Muscle layer of duodenum (tissue), 2 donors: ENCODE data around the gene SNX8.
A peak's percentile ranks its signal among the peaks of the same experiment; 100 is the strongest.
"Not testable (repeated sequence)": the region's sequence is repeated elsewhere in the genome, so short reads cannot be mapped to it uniquely, and the experiment has no call there.

ENCODE experiments used
- H3K27ac ChIP-seq: one replicate; pipeline ENCODE4 v1.7.0; 2013; ENCODE audit warnings: mild to moderate bottlenecking, low read length
- H3K27me3 ChIP-seq: one replicate; pipeline ENCODE4 v1.7.0; 2013; ENCODE audit warnings: low read depth, mild to moderate bottlenecking, control low read depth, low read length
- H3K36me3 ChIP-seq, 2 donors: one replicate each; pipeline ENCODE4 v1.7.0; 2013; ENCODE audit warnings: low read length in 2 of 2, control low read depth in 1 of 2, mild to moderate bottlenecking in 1 of 2; ENCODE audit not compliant: insufficient read depth in 2 of 2, control insufficient read depth in 1 of 2
- H3K4me1 ChIP-seq, 2 donors: one replicate each; pipeline ENCODE4 v1.7.0; 2013; ENCODE audit warnings: low read length in 2 of 2, mild to moderate bottlenecking in 2 of 2, control low read depth in 1 of 2, moderate library complexity in 1 of 2; ENCODE audit not compliant: insufficient read depth in 2 of 2, control insufficient read depth in 1 of 2
- H3K4me3 ChIP-seq, 2 donors: one replicate each; pipeline ENCODE4 v1.7.0; 2013; ENCODE audit warnings: low read length in 2 of 2, low read depth in 1 of 2, mild to moderate bottlenecking in 1 of 2
- H3K9me3 ChIP-seq, 2 donors: one replicate each; pipeline ENCODE4 v1.7.0; 2013; ENCODE audit warnings: low read length in 2 of 2, control low read depth in 1 of 2, mild to moderate bottlenecking in 1 of 2; ENCODE audit not compliant: control insufficient read depth in 1 of 2
- donor health status: healthy.

SNX8 gene

DNA sequence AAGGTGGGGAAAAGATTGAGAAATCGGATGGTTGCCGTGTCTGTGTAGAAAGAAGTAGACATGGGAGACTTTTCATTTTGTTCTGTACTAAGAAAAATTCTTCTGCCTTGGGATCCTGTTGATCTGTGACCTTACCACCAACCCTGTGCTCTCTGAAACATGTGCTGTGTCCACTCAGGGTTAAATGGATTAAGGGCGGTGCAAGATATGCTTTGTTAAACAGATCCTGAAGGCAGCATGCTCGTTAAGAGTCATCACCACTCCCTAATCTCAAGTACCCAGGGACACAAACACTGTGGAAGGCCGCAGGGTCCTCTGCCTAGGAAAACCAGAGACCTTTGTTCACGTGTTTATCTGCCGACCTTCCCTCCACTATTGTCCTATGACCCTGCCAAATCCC, 10.7 kb downstream of the SNX8 start:
- not testable (repeated sequence) for H3K4me3 ChIP-seq, H3K27me3 ChIP-seq, H3K4me1 ChIP-seq, H3K27ac ChIP-seq, H3K36me3 ChIP-seq, H3K9me3 ChIP-seq

DNA sequence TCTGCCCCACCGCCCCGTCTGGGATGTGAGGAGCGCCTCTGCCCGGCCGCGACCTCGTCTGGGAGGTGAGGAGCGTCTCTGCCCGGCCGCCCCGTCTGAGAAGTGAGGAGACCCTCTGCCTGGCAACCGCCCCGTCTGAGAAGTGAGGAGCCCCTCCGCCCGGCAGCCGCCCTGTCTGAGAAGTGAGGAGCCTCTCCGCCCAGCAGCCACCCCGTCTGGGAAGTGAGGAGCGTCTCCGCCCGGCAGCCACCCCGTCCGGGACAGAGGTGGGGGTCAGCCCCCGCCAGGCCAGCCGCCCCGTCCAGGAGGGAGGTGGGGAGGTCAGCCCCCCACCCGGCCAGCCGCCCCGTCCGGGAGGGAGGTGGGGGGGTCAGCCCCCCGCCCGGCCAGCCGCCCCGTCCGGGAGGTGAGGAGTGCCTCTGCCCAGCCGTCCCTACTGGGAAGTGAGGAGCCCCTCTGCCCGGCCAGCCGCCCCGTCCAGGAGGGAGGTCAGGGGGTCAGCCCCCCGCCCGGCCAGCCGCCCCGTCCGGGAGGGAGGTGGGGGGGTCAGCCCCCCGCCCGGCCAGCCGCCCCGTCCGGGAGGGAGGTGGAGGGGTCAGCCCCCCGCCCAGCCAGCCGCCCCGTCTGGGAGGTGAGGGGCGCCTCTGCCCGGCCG, 11.4 kb downstream of the SNX8 start:
- not testable (repeated sequence) for H3K9me3 ChIP-seq, H3K27ac ChIP-seq, H3K27me3 ChIP-seq, H3K4me3 ChIP-seq, H3K4me1 ChIP-seq, H3K36me3 ChIP-seq

DNA sequence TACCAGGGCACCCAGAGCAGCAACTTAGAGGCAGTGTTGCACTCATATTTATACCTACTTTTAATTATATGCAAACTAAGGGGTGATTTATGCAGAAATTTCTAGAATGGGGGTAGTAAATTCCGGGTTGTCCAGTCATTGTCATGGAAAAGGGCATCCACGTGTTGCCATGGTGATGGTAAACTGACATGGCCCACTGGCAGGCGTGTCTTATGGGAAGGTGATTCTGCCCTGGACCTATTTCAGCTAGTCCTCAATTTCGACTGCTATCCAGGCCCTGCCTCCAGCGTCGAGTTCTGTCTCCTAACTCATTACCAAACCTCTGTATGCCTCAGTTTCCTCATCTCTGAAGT, 12.8 kb downstream of the SNX8 start:
- H3K9me3 ChIP-seq, result no peaks in the 10 kb centered on the region
- no peaks in the 10 kb centered on the region for H3K27me3 ChIP-seq
- no peak overlapping the region for H3K4me3 ChIP-seq
- H3K4me1 ChIP-seq, result no peaks in the 10 kb centered on the region
- H3K36me3 ChIP-seq, result no peaks in the 10 kb centered on the region
- no peak overlapping the region for H3K27ac ChIP-seq

DNA sequence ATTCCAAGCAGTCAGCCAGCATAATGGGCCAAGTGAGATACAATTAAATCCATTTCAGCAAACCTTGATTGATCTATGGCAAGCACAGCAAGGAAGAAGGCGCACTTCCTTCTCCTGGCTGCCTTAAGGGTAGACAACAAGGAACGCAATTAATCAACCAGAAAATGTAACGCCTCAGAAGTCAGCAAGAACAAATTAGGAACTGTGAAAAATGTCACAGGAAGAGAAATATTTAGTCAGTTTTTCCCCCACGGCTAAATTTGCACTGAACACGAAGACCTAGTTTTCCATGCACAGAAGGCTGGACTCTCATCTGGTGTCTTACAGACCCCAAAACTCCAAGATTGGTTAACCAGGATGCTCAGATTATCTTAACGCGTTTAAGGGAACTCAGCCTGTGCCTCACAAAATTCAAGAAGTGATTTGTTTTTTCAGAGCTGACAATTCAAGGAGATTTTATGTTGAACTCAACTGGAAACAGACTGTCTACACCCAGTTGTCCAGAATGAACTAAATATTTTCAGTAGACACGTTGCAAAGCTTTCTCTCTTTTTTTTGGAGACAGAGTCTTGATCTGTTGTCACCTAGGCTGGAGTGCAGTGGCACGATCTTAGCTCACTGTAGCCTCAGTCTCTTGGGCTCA, 14.2 kb downstream of the SNX8 start:
- H3K4me3 ChIP-seq, result no peak overlapping the region
- H3K27ac ChIP-seq, result peak overlapping the region; percentile 47
- H3K4me1 ChIP-seq, result no peaks in the 10 kb centered on the region

DNA sequence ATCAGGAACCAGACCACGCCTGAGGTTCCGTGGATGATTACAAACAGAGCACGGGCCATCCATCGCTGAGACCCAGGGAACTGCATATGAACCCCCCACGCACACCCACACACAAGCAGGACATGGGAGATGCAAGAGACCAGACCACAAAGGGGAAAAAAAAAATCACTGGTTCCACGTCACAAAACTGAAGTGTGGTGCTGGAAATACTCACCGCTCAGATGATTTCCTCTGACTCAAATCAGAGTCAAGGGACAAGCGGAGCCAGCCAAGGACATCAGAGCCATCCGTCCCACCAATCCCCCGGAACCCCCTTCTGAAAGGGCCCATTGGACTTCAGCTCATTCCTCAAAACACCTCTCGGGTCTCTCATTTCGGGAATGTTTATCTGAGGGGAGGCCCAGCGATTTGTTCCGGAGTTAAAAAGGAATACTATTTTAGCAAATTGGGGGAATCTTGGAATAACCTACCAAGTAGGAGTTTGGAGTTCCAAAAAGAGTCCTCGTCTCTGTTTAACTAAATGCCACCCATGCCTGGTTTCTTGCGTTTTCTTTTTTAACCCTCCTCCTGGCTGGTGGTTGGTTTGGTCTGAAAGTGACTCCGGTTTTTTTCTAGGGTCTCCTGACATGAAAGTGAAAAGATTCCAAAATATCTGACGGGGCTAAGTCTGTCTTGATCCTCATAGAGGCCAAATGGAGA, 15.0 kb downstream of the SNX8 start:
- Histone ChIP-seq H3K9me3 (no peaks in the 10 kb centered on the region), H3K4me1 (no peaks in the 10 kb centered on the region), H3K27ac (peak overlapping the region; percentile 47), H3K27me3 (no peaks in the 10 kb centered on the region), H3K36me3 (no peaks in the 10 kb centered on the region), H3K4me3 (no peak overlapping the region)

More for the DNA sequence above, 14.2 kb downstream of the SNX8 start:
- Histone ChIP-seq H3K36me3 (no peaks in the 10 kb centered on the region), H3K27me3 (no peaks in the 10 kb centered on the region), H3K9me3 (no peaks in the 10 kb centered on the region)

GRCh38 chr7:2296832-2297231, 17.4 kb downstream of the SNX8 start:
- H3K4me1 ChIP-seq, result no peaks in the 10 kb centered on the region
- H3K27me3 ChIP-seq, result no peaks in the 10 kb centered on the region
- H3K36me3 ChIP-seq, result no peaks in the 10 kb centered on the region
- no peak overlapping the region for H3K27ac ChIP-seq
- no peak overlapping the region for H3K4me3 ChIP-seq
- H3K9me3 ChIP-seq, result no peaks in the 10 kb centered on the region

- Histone ChIP-seq H3K27ac (no peak overlapping the region), H3K27me3 (no peaks in the 10 kb centered on the region), H3K36me3 (no peaks in the 10 kb centered on the region), H3K9me3 (no peaks in the 10 kb centered on the region), H3K4me1 (no peaks in the 10 kb centered on the region), H3K4me3 (no peak overlapping the region)
Measured at GRCh38 chr7:2295936-2296620, 18.2 kb downstream of the SNX8 start.

DNA sequence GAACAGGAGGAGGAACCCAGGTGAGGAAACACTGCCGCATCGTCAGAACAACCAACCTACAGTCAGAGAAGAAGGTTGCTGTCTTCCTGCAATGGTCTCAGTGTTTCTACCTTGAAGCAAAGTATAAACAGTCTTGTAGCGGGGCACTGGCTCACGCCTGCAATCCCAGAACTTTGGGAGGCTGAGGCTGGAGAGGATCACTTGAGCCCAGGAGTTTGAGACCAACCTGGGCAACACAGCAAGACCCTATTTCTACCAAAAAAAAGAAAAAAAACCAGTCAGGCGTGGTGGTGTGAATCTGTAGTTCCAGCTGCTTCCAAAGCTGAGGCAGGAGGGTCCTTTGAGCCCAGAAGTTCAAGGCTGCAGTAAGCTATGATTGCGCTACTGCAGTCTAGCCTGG, 23.4 kb downstream of the SNX8 start:
- H3K27ac ChIP-seq, result no peak overlapping the region

GRCh38 chr7:2289621-2290020, 24.6 kb downstream of the SNX8 start:
- H3K4me1 ChIP-seq, result no peaks in the 10 kb centered on the region
- H3K27ac ChIP-seq, result no peak overlapping the region
- H3K36me3 ChIP-seq, result no peaks in the 10 kb centered on the region
- no peaks in the 10 kb centered on the region for H3K27me3 ChIP-seq
- no peaks in the 10 kb centered on the region for H3K9me3 ChIP-seq
- H3K4me3 ChIP-seq, result no peak overlapping the region

More for the DNA sequence above, 23.4 kb downstream of the SNX8 start:
- Histone ChIP-seq H3K36me3 (no peaks in the 10 kb centered on the region), H3K9me3 (no peaks in the 10 kb centered on the region), H3K4me1 (no peaks in the 10 kb centered on the region), H3K4me3 (no peak overlapping the region), H3K27me3 (no peaks in the 10 kb centered on the region)

DNA sequence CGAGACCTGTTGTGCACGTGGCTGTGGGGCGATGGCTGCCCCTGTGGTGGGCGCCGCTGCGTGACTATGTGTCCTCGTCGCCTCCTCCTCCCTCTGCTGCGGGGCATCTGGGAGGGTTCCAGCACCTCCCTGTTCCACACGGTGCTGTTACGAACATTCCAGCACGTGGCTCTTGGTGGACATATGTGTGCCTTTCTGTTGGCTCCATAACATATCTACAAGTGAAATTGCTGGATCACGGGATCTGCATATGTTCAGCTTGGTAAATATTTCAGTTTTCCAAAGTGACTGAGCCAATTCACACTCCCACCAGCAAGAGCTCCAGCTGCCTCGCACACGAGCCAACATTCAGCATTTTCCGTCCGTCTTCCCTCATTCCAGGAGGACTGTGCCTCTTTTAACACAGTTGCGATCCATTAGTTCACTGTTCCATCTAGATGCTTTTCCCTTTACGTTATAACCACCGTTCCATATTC, 25.1 kb downstream of the SNX8 start:
- Histone ChIP-seq H3K27ac (no peak overlapping the region), H3K27me3 (no peaks in the 10 kb centered on the region), H3K36me3 (no peaks in the 10 kb centered on the region), H3K4me1 (no peaks in the 10 kb centered on the region), H3K4me3 (no peak overlapping the region), H3K9me3 (no peaks in the 10 kb centered on the region)

- Histone ChIP-seq H3K27me3 (no peaks in the 10 kb centered on the region), H3K4me1 (no peaks in the 10 kb centered on the region), H3K4me3 (no peak overlapping the region), H3K27ac (no peak overlapping the region), H3K36me3 (no peaks in the 10 kb centered on the region), H3K9me3 (no peaks in the 10 kb centered on the region)
Measured at GRCh38 chr7:2288503-2288902, 25.7 kb downstream of the SNX8 start.
